CD14-positive monocyte (primary cell): ENCODE measurements around the gene OSTF1. TPM values are rescaled to one million over a fixed set of nuclear protein-coding genes. Genes with fewer than 3 reads are reported as not detected.

Source experiments
- DNase-seq, 3 donors: peaks; one replicate each; pipeline ENCODE4 v3.0.0-alpha.2; 2011 to 2022
- H2AFZ ChIP-seq: 2 replicates; pipeline ENCODE4 v1.6.0; 2012; ENCODE audit warnings: mild to moderate bottlenecking, low read depth, low read length, inconsistent platforms; ENCODE audit not compliant: insufficient read depth, poor library complexity, severe bottlenecking
- H3K27ac ChIP-seq, 2 donors: 1 replicate in 1 of 2; 2 replicates in 1 of 2; pipeline ENCODE4 v1.5.1; 2012 to 2013; ENCODE audit warnings: low read length in 2 of 2, control low read depth in 1 of 2, inconsistent platforms in 1 of 2, low read depth in 1 of 2, mild to moderate bottlenecking in 1 of 2
- H3K27me3 ChIP-seq, 2 donors: one replicate each; pipeline versions ENCODE4 v1.6.0 to v1.6.1; 2011 to 2013; ENCODE audit warnings: low read length in 2 of 2; ENCODE audit not compliant: control insufficient read depth in 2 of 2, insufficient read depth in 2 of 2
- H3K36me3 ChIP-seq, 2 donors: replicated peaks in 1 of 2; 1 replicate in 1 of 2; 2 replicates in 1 of 2; pipeline versions ENCODE4 v1.5.1 to v1.6.1; 2012 to 2013; ENCODE audit warnings: low read length in 2 of 2, control low read depth in 1 of 2, inconsistent platforms in 1 of 2, mild to moderate bottlenecking in 1 of 2; ENCODE audit not compliant: insufficient read depth in 2 of 2, control insufficient read depth in 1 of 2
- H3K4me1 ChIP-seq, 2 donors: 1 replicate in 1 of 2; 2 replicates in 1 of 2; pipeline versions ENCODE4 v1.5.1 to v1.6.1; 2012 to 2013; ENCODE audit warnings: low read length in 2 of 2, control low read depth in 1 of 2, inconsistent platforms in 1 of 2, mild to moderate bottlenecking in 1 of 2, moderate library complexity in 1 of 2; ENCODE audit not compliant: insufficient read depth in 2 of 2, control insufficient read depth in 1 of 2
- H3K4me2 ChIP-seq: replicated peaks from 2 replicates; pipeline ENCODE3; 2012; ENCODE audit warnings: low read length, moderate library complexity, mild to moderate bottlenecking; ENCODE audit not compliant: poor library complexity, severe bottlenecking; ENCODE audit errors: extremely low read depth
- H3K4me3 ChIP-seq, 3 experiments: fragments of 200-600 bp in 1 of 3; sonication (generic) in 1 of 3; replicated peaks in 1 of 3; 1 replicate in 2 of 3; 2 replicates in 1 of 3; pipeline ENCODE4 v1.5.1; 2011 to 2013; ENCODE audit warnings: low read length in 3 of 3, mild to moderate bottlenecking in 3 of 3, control low read depth in 2 of 3, low read depth in 2 of 3, inconsistent platforms in 1 of 3, moderate library complexity in 1 of 3
- H3K79me2 ChIP-seq: 2 replicates; pipeline ENCODE4 v1.6.0; 2012; ENCODE audit warnings: mild to moderate bottlenecking, control low read depth, inconsistent platforms, low read length, moderate library complexity; ENCODE audit not compliant: insufficient read depth
- H3K9ac ChIP-seq: 2 replicates; pipeline ENCODE4 v1.6.0; 2017; ENCODE audit warnings: low read length, mild to moderate bottlenecking; ENCODE audit not compliant: insufficient read depth, poor library complexity, severe bottlenecking
- H3K9me3 ChIP-seq, 2 donors: replicated peaks in 1 of 2; 1 replicate in 1 of 2; 2 replicates in 1 of 2; pipeline versions ENCODE4 v1.5.1 to v1.6.1; 2012 to 2013; ENCODE audit warnings: low read length in 2 of 2, control low read depth in 1 of 2; ENCODE audit not compliant: control insufficient read depth in 1 of 2, insufficient read depth in 1 of 2
- H4K20me1 ChIP-seq: 2 replicates; pipeline ENCODE4 v1.6.0; 2012; ENCODE audit warnings: mild to moderate bottlenecking, low read length, control low read depth, moderate library complexity; ENCODE audit not compliant: insufficient read depth
- H3K27ac Mint-ChIP-seq, 7 donors: one replicate each; pipeline ENCODE4 v1.8.0; 2020; ENCODE audit warnings: mild to moderate bottlenecking in 7 of 7, mixed read lengths in 7 of 7, moderate library complexity in 6 of 7, inconsistent platforms in 2 of 7
- H3K27me3 Mint-ChIP-seq, 3 donors: one replicate each; pipeline ENCODE4 v1.8.0; 2021 to 2022; ENCODE audit warnings: low read depth in 3 of 3, mild to moderate bottlenecking in 3 of 3, mixed read lengths in 3 of 3, moderate library complexity in 3 of 3, inconsistent platforms in 1 of 3
- H3K36me3 Mint-ChIP-seq, 2 donors: one replicate each; pipeline ENCODE4 v1.8.0; 2020; ENCODE audit warnings: mixed read lengths in 2 of 2, inconsistent platforms in 1 of 2, mild to moderate bottlenecking in 1 of 2
- H3K4me1 Mint-ChIP-seq: one replicate; pipeline ENCODE4 v1.8.0; 2020; ENCODE audit warnings: mild to moderate bottlenecking, mixed read lengths
- H3K4me3 Mint-ChIP-seq, 2 donors: one replicate each; pipeline ENCODE4 v1.8.0; 2020; ENCODE audit warnings: mild to moderate bottlenecking in 2 of 2, mixed read lengths in 2 of 2, moderate library complexity in 1 of 2
- H3K9me3 Mint-ChIP-seq, 7 donors: one replicate each; pipeline ENCODE4 v1.8.0; 2020 to 2022; ENCODE audit warnings: mixed read lengths in 7 of 7, mild to moderate bottlenecking in 6 of 7, moderate library complexity in 6 of 7, inconsistent platforms in 2 of 7
- WGBS: methylation state at CpG from one replicate; pipeline ENCODE4 v1.1.5; 2013; ENCODE audit warnings: missing lambda C conversion rate; ENCODE audit not compliant: insufficient coverage; 5-methylcytosine and 5-hydroxymethylcytosine counted together
- intact Hi-C, 2 donors: fragments of 100-400 bp; cut with micrococcal nuclease; formaldehyde crosslinking; loops; one replicate each; pipeline versions ENCODE4 v1.15.0 to v1.15.1; 2023
- polyA plus RNA-seq, 3 donors: library from polyadenylated mRNA; depleted of rRNA in 1 of 3; unstranded in 2 of 3; stranded (reverse) in 1 of 3; fragments of 300-500 nt in 2 of 3; fragments of >200 nt in 1 of 3; fragmentation: Illumina TruSeq in 2 of 3; gene quantifications; 1 replicate in 2 of 3; 2 replicates in 1 of 3; pipeline ENCODE4 v1.2.3, GENCODE V29; 2012 to 2021
- TF ChIP-seq, protein P1 (sequence below): fragments of 200-600 bp; IDR thresholded peaks from one replicate; pipeline ENCODE4 v1.8.0; 2022; ENCODE audit warnings: antibody characterized with exemption, mild to moderate bottlenecking

The OSTF1 gene
- polyA plus RNA-seq, 3 donors: 59.8 to 296 (median 240) TPM

DNA sequence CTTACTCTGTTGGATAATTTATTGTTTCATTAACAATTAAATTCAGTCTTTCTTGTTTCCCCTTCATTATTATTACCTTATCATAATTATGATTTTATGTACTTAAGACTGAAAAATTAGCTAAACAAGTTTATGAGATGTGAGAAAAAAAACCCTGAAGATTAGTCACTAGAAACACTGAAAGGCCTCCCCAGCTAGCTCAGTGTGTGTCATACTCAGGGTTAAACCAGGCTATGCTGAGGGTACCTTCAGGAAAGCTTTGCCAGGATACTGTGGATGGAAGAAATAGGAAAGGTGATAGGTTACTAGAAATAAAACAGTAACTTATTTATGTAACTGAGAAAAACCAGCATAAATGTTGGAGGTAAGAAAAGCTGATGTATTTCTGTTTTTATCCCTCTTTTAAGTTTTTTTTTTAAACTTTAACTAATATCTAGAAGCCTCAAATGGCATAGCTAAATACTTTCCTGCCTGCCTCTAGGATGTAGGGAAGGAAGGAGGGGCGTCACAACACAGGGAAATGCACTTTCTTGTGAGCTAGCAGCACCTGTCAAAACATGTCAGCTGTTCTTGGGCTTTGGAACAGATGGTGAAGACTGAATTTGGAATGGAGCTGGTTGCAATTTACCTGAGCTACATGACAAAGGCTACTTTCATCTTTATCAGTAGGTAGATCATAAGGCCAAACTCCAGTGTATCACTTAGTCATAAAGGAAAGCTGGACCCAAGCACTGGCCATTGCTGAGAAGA is 24.6 kb upstream of the OSTF1 start:
- Mint-ChIP-seq H3K9me3 (peaks cover 0 to 6% (median 2%) of the 10 kb centered on the region in 7 donors), H3K27ac (peak overlapping the region in 1 of 7 donors; percentile 64), H3K36me3 (peaks cover 8 to 13% of the 10 kb centered on the region in 2 donors), H3K4me1 (no peaks in the 10 kb centered on the region), H3K4me3 (no peak overlapping the region), H3K27me3 (peaks cover 0 to 1% (median 0%) of the 10 kb centered on the region in 3 donors)
- Histone ChIP-seq H3K79me2 (no peaks in the 10 kb centered on the region), H3K9me3 (no peaks in the 10 kb centered on the region), H3K9ac (no peak overlapping the region), H3K4me3 (no peak overlapping the region), H3K27ac (no peak overlapping the region), H3K4me2 (no peak overlapping the region), H2AFZ (no peak overlapping the region), H4K20me1 (no peaks in the 10 kb centered on the region), H3K27me3 (no peaks in the 10 kb centered on the region), H3K36me3 (peaks cover 0 to 3% of the 10 kb centered on the region in 2 donors), H3K4me1 (no peaks in the 10 kb centered on the region)
- DNase-seq: no peak
- TF ChIP-seq, protein P1, sequence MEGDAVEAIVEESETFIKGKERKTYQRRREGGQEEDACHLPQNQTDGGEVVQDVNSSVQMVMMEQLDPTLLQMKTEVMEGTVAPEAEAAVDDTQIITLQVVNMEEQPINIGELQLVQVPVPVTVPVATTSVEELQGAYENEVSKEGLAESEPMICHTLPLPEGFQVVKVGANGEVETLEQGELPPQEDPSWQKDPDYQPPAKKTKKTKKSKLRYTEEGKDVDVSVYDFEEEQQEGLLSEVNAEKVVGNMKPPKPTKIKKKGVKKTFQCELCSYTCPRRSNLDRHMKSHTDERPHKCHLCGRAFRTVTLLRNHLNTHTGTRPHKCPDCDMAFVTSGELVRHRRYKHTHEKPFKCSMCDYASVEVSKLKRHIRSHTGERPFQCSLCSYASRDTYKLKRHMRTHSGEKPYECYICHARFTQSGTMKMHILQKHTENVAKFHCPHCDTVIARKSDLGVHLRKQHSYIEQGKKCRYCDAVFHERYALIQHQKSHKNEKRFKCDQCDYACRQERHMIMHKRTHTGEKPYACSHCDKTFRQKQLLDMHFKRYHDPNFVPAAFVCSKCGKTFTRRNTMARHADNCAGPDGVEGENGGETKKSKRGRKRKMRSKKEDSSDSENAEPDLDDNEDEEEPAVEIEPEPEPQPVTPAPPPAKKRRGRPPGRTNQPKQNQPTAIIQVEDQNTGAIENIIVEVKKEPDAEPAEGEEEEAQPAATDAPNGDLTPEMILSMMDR: no peak
- 100% methylated on average over 1 of the region's 1 CpG for WGBS
- intact Hi-C loops: no loop called here

DNA sequence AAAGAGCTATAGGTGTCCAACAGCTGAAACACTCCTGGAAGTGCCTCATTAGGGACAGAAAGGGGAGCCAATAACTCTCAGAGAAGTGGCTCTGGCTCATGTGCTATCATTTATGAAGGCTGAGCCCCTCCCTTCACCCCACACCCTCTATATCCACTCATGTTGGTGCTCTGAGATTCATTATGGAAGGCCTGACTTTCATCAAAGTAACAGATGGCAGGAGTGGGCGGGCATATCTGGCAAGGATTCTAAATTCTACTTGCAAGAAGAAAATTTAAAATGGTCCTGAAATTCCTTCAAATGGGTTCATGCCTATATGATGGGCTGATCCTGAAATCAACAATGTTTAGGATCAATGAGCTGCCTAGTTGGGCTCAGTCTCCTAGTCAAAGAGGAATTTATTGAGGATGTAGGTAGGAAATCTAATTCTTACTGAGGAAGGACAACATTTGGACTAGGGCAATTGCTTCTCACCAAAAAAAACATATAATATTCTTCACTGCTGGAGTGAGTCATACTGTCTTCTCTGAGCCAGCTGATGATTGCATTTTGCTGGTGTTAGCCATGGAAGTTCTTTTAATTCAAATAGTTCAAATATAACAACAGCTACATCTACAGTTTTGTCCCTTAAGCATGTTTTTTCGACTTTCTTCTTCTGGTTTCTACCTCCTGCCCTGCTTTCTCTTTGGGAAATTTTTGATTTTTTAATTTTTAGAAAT is 23.8 kb upstream of the OSTF1 start:
- Histone ChIP-seq H3K4me3 (no peak overlapping the region), H4K20me1 (no peaks in the 10 kb centered on the region), H3K27me3 (no peaks in the 10 kb centered on the region), H3K4me2 (no peak overlapping the region), H3K36me3 (peaks cover 0 to 3% of the 10 kb centered on the region in 2 donors), H3K79me2 (no peaks in the 10 kb centered on the region), H3K9ac (no peak overlapping the region), H3K27ac (no peak overlapping the region), H3K9me3 (no peaks in the 10 kb centered on the region), H3K4me1 (no peaks in the 10 kb centered on the region), H2AFZ (no peak overlapping the region)
- 100% methylated on average over 1 of the region's 2 CpGs for WGBS
- Mint-ChIP-seq H3K27ac (no peak overlapping the region), H3K4me3 (no peak overlapping the region), H3K36me3 (peaks cover 8 to 13% of the 10 kb centered on the region in 2 donors), H3K9me3 (peaks cover 0 to under 1% (median 0%) of the 10 kb centered on the region in 7 donors), H3K4me1 (no peaks in the 10 kb centered on the region), H3K27me3 (peaks cover 0 to 1% (median 0%) of the 10 kb centered on the region in 3 donors)
- DNase-seq: no peak
- intact Hi-C loops: no loop called here
- TF ChIP-seq, protein P1: no peak
